Stimulated activated CD4-positive, alpha-beta T cell treated with anti-CD3 and anti-CD28 coated beads, Interleukin-1b, Interleukin-23, amount 100 ng/mL, for 48 hours (primary cell): ENCODE results near the gene SETD2.

Source experiments
- DNase-seq: peaks from one replicate; pipeline ENCODE4 v3.0.0-alpha.2; 2020

SETD2 gene

DNA sequence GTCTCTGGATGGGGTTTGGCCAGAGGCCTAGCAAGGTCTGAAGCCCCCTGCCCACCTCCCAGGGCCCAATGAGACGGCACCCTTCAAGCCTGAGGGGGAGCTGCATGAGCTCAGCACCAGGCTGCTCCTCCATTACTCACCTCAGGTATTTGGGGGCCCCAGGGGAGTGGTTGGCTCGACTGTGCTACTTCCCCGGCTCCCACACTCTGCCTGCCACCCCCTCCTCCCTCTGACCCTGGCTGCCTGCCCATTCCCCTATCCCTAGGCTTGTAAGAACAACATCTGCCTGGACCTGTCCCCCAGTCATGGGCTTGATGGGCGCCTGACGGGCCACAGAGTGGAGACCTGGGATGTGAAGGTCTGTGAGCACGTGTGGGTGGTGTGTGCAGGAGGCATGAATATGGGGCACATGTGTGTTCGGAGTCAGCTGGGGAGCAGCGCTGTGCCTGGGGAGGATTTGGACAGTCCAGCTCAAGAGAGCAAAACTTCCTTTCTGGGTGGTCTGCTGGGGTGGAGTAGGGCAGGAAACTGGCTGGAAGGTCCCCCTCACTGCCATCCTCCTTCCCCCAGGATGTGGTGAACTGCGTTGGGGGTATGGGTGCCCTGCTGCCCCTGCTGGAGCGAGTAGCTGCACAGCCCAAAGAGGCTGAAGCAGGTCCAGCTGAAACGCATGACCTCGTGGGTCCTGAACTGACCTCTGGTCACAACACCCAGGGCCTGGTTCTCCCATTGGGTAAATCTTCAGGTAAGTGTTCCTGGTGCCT is 167.0 kb downstream of the SETD2 start:
- no peak for DNase-seq

DNA sequence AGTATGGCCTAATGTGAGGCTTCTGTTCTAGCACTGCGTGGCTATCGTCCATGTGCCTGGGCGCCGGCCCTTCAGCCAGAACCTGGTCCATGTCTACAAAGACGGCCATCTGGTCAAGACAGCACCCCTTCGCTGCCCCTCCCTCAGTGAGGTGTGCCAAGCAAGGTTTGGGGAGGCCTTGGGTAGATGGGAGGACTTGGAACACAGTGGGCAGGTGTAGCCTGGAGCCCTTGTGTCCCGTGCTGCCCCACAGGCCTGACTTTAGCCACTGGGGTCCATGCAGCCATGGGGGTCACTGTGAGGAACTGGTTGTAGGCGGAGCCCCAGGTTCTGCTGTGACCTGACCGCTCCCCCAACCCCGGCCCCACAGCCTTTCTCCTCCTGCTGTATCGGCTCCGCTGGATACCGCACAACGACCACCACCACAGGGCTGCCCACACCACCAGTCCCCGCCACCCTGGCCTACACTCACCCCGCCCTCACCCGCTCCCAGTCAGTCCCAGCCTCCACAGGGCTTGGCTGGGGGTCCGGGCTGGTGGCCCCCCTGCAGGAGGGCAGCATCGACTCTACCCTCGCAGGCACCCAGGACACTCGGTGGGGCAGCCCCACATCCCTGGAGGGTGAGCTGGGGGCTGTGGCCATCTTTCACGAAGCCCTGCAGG is 167.9 kb downstream of the SETD2 start:
- no peak for DNase-seq

DNA sequence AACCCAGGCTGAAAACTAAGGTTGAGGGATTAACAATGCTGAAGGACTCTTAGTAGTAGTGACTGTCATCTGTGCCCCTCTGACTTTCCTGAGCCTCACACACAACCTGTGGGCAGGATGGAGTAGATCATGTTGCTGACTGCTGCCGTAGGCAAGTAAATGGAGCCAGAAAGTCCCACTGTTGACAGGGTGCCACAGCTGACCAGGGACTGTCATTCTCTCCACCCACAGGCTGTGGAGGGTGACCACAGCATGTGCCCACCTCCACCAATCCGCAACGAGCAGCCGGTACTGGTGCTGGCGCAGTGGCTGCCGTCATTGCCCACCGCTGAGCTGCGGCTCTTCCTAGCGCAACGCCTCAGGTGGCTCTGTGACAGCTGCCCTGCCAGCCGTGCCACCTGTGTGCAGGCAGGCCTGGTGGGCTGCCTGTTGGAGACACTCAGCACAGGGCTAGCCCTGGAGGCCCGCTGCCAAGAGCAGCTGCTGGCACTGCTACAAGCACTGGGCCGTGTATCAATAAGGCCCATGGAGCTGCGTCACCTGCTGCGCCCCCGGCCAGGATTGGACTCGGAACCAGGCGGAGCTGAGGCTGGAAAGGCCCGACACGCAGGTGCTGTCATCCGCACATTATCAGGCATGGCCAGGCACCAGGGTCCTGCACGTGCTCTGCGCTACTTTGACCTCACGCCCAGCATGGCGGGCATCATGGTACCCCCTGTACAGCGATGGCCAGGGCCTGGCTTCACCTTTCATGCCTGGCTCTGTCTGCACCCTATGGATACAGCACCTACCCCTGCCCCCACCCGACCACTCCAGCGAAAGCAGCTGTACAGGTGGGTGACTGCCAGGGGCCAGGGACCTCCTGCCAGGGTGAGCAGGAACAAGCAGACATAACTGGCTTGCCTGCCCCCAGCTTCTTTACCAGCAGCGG is 168.8 kb downstream of the SETD2 start:
- no peak for DNase-seq

DNA sequence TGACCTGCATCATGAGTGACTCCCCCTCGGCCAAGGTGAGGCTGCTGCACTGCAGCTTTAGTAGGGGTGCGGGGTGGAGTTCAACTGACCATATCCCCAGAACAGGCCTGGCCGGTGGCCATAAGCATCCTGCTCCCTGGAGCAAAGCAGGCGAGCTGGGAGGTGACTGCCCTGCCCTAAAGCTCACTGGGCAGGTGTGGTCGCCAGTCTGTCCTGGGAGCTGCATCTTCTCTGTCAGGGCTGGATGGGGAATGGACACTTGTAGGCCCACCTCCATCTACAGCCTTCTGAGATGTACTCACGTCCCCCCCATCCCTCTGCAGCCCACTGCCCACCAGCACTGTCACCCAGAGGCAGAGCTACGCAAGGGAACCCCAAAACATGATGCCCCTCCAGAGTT is 169.9 kb downstream of the SETD2 start:
- DNase-seq: no peak

DNA sequence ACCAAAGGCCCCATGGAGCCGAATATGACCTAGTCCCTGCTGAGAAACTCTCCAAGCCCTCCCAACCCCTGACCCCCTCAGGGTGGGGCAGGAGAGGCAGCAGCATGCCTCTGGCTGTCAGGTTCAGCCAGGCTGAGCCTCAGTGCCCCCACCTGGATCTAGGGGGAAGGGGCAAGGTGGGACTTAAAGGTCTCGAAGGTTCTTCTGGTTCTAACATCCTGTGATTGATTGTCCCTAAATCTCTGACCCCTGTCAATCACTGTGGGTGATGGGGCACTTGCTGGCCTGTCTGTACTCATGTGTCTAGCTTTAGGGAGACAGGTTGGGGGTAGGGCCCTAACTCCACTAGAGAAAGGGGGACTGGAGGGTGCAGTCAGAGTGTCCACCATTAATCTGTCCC is 170.6 kb downstream of the SETD2 start:
- no peak for DNase-seq

DNA sequence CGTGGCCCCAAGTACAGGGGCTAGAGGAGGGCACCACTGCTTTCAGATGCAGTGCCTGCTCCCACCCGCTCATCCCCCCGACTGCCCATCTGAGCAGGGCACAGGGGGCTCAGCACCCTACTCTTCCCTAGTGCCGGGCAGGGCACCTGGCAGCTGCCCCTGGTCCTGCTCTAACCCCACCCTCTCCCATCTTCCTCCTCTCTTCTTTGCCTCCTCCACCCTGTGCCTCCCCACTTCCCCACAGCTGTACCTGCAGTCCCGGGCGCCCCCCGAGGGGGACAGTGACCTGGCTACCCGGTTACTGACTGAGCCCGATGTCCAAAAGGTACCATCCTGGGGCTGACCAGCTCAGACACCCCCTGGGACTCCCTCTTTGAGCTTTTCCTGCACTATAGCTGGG is 171.7 kb downstream of the SETD2 start:
- DNase-seq: no peak

DNA sequence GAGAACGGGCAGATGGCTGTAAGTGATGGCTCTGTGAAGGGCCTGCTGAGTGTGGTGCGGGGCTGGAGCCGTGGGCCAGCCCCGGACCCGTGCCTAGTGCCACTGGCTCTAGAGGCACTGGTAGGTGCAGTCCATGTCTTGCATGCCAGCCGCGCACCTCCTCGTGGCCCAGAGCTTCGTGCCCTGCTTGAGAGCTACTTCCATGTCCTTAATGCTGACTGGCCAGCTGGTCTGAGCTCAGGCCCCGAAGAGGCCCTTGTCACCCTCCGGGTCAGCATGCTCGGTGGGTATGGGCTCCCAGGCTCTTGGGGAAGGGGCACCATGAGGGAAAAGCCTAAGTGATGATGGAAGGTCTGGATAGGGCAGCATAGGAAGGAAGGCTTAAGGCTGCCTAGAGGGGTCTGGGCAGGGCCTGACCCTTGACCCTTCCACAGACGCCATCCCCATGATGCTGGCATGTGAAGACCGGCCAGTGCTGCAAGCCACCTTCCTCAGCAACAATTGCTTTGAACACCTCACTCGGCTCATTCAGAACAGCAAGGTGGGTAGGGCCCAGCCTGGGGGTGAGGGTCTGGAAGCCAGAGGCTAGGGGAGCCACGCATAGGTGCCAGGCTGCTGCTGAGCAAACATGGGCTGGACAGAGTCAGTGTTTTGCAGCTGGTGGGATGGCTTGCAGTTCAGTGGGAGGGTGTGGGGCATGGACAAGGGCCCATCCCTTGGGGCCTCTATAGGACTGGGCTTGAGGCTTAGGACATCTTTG is 172.3 kb downstream of the SETD2 start:
- no peak for DNase-seq

DNA sequence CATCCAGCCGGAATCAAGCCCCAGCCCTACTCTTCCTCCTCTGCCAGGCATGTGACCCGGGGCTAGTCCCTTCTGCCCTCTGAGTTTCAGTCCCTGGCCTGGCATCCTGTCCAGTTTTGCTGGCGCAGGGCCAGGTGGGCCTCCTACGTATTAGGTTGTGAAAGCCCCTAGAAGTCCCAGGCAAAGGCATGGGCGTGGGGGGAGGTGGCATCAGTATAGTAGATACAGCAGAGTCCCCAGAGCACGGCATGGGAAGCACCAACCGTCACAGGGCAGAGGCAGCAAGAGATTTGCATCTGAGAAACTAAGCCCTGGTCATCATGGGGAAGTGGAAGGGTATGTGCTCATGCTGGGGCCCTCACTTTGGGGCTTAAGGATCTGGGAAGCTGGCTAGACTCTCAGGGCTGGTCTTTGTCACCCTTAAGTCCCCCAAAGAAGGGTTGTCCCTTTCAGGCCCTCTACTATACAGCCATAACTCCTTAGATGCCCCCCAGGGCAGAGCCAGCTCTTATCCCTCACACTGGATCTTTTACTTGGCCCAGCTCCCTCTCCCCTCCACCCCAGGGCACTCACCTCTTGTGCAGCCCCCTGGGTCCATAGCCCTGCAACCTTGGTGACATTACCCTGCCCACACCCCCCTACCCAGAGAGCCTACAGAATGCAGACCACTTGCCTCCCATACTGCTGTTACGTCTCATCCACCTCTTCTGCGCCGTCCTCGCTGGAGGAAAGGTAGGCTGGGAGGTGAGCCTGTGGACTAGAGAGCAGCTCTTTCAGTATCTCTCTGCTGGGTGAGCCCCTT is 173.1 kb downstream of the SETD2 start:
- no peak for DNase-seq

DNA sequence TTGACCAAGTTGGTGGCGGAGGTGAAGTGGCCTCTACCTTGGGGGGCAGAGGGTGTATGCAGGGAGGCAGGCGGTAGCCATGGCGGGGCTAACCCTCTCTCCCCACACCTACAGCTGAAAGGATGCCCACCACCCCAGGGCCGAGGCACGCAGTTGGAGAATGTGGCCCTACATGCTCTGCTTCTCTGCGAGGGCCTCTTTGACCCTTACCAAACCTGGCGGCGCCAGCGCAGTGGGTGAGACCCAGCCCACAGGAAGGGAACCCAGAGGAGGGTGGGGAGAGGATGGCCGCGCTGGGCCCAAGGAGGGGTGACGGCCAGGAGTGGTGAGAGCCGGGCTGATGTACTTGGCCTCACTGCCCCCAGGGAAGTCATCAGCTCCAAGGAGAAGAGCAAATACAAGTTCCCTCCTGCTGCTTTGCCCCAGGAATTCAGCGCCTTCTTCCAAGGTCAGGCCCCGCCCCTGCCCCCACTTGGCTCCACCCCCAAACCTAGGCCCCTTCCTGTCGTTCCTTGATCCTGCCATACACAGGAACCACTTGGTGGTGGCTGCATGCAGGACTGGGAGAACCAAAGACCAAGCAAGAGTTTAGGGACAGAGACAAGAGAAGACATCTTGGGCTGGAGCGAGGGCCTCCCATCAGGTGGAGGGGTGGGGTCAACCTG is 174.6 kb downstream of the SETD2 start:
- no peak for DNase-seq

DNA sequence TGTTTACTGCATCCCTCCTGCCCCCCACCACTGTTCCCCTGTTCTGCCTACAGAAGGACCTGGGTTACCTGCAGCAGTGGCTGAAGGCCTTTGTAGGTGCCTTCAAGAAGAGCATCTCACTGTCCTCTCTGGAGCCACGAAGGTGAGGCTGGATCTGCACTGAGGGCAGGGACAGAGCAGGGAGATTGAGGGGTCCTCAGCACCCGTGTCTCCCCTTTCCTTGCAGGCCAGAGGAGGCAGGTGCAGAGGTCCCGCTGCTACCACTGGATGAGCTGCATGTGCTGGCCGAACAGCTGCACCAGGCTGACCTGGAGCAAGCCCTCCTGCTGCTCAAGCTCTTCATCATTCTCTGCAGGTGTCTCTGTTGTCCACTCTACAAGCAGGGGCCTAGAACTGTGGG is 175.3 kb downstream of the SETD2 start:
- no peak for DNase-seq

DNA sequence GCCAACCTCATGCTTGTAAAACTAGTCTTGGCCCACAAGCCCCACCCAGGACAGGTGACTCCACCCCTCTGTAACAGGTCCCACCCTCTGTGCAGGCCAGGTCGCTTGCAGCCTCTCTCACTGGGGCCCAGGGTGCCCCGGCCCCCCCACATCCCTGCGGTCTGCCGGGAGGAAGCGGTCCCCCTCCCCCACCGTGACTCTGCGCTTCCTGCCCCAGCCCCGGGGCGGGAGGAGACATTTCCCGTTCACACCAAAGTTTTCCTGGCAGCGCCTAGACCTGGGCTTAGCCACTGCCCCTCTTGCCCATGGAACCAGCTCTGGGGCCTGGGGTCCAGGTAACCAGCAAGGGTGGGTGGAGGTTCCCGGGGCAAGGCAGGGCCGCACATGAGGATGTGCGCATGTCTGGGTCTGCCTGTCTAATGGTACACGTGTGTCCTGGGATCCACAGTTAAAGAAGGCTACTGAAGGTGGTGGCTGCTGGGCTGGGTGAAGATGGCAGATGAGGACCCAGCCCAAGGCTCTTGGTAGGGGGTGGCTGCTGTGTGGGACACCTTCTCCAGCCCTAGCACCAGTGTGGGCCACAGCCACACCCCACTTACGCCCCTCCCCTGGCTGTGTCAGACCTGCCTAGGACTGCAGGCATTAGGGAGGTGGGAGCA is 176.0 kb downstream of the SETD2 start:
- DNase-seq: peak; percentile 87

DNA sequence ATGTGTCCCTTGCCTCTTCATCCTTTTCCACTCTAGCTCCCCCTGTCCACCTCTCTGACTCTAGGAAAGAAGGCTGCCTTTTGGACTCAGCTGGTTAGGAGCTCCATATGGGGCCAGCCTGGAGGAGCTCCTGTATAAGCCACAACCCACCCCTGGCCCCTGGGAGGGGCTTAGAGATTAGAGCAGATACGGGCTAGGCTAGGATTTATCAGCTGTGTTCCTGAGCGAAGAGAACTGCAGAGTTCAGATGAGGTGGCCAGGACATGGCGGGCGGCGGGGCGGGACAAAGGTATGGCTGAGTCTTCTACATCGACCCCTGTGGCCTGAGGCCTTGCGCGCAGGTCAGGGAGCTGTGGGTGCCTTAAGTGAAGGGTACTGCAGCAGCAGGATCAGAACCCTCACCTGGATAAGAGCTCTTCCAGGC is 176.6 kb downstream of the SETD2 start:
- DNase-seq: no peak

DNA sequence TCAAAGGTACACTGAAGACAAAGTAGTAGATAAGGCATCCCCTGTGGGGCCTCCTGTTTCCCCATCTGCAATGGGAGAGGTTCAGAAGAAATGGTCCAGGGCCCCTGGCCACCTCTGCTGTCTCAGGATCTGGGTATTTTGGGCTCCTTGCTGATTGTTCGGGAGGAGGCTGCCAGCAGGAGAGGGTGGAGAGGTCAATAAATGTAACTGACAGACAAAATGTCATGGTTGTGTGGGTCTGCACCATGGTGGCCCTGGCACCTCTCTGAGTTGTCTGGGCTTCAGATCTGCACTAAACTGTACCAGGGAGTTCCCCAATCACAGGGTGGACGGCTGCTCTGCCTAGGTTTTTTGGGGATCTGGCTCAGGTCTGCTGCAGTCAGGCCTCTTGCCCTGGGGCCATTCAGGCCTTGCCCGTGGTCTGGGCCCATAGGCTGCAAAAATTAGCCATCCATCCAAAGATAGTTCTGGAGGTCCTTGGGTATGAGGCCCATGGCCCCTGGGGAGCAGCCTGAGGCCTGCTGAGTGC is 177.1 kb downstream of the SETD2 start:
- no peak for DNase-seq

DNA sequence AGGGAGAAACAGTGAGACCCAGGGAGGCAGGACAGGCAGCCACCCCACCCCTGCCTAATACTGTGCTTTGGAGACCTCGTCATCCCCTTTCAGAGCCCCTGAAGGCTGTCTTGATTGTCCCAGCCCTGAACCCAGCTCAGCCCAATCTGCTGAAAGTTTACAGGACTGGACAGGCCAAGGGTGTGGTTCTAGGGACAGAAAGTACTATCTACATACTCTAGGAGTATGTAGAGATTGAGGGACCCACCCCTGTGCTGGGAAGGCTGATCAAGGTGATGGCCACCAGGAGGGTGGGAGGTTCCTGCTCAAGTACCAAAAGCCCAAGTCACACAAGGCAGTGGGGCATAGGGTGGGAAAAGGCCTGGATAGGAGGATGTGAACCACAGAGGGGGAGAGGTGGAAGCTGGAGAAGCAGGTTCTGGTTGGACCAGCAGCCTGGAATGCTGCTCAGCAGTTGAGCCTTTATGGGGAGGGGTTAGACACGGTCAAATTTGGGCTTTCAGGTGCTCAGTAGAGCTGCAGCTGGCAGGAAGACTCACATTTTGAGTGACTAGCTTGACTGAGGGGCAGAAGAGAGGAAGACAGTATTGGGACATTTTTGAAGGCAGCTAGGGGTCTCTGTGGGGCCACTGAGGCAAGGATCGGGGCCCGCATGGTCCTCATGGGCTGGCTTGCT is 177.7 kb downstream of the SETD2 start:
- DNase-seq: no peak

DNA sequence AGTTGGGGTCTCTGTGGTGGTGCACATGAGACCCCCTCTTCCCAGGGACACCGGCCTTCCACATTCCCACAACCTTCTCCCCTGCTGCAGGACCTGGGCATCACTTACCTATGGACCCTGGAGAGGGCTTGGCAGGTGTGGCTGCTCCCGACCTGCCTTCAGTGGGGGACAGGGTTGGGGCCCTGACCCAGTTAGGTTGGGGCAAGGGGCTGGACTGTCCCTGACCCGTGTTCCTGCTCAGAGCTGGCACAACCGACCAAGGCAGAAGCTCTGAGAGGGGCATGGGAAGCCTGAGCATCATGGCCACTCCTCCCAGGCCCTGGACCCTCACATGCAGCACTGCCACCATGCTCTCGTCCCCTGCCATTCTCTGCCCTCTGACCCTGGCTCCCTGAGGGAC is 178.3 kb downstream of the SETD2 start:
- DNase-seq: no peak

DNA sequence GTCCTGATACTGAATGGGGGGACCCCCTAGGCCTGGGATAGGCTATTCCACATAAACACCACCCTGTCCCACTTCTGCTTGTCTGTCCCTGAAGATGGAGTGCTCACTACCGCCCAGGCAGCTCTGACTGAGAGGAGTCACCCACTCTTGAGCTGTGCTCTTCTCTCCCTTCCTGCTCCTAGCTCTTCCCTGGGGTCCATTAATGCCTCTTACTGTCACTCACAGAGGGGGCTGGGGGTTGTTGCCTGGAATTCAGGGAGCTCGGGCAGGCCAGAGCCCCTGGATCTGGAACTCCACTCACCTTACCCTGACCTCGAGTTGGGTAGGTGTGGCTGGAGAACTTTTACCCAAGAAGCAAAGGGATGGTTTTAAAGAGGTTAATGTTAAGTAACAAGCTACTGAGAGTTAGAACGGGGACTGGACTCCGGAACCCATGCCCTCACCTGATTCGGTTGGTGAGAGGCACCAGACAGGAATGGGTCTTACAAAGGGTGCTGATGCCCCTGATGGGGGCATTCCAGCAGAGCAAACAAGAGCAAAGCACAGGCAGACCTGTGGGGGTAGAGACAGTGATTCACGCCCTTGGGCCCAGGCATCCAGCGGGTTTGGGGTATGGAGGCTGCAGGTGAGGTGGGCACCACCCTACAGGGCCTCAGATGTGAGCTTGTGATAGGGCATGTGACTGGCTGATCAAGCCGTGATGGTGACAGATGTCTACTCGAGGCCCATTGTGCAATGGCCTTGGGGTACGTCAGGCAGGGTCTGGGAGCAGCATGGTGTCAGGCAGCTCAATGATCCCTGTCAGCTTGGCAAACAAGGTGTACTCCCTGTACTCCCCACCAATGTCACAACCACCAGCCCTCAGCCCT is 179.1 kb downstream of the SETD2 start:
- DNase-seq: no peak

DNA sequence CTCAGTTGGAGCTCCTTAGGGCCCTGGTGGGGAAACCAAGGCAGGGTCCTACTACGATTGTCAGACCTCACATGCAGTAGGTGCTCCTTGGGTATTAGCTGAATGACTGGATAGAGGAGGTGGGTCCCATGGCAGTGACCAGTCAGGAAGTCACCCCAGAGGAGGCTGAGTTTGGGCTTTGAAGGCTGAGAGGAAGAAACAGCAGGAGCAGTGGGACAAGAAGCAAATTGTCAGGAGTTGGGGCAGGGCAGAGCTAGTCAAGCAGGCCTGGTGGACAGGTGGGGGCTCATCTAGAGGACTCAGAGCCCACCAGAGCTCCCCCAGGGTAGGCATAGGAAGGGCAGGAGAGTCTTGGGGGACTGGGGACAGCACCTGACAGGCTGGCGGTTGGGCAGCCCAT is 181.4 kb downstream of the SETD2 start:
- DNase-seq: no peak

DNA sequence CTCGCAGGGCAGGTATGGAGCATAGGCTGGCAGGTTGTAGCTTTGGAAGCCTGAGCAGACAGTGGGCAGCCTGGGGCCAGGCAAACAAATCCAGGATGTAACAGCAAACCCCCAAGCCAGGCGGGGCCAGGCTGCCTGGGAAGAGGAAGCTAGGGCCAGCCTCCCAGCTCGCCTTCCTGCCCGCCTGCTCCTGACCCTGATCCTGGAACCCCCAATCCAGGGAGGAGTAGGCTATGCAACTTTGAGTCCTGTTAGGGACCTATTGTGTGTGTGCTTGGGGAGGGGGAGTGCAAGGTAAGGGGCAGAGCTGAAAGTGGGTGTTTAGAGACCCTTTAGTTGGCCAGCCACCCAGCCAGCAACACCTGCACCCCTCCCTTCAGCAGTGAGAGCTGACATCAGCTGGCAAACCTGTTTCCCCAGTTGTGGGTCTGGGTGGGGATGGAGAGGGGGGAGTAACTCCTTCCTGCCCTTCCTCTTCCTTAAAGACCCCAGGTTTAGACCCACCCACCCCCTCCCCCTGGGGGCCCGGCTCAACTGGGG is 181.9 kb downstream of the SETD2 start:
- no peak for DNase-seq
